Measurements from ENCODE around the gene INF2. TPM values are rescaled to one million over a fixed set of nuclear protein-coding genes. Genes with fewer than 3 reads are reported as not detected.

Gene INF2
- total and polyA plus RNA-seq, 2 experiments from 2014 or later = 14.1 to 62.4 TPM

DNA sequence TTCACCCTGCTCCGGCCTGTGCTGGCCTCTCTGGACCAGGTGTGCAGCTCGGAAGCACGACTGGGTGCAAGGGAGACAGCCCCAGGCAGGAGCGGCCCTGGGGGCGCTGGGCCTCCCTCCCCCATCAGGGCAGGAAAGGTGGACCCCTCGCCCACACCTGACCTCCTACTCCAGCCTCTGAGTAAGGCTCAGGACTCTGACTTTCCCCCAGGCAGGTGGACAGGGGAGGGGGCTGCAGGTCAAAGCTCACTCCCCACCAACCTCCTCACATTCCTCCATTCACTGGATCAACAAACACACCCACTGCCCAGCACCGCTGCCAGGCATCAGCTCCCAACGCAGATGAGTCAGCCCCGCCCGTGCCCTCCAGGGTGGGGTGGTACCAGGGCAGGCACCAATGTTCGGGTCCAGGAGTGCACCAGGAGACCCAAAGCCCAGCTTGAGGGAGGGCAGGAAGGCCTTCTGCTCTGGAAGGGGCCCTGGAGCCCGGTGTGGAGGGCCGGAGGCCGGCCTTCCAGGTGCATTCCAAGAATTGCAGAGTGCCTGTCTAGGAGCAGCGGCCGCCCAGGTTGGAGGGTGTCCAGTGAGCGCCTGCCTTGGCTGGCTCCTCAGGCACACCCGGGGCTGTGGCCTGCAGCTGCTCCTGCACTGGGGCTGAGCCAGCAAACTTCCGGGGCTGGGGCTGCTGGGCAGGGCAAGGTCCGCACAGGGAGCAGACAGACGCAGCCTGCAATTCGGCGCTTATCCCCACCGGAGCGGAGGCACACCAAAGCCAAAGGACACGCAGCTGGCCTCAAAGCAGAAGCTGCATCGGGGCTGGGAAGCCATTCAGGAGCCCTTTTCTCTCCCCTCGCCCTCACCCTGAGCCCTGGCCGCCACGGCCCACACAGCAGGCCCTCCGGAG lies 1.6 kb upstream of the INF2 start:
- Histone ChIP-seq H3K9me3 (ENCODE audit: low read depth) (no peaks in the 10 kb centered on the region), H3K4me3 (no peak overlapping the region), H3K27ac (peak overlapping the region; percentile 47), H3K36me3 (no peaks in the 10 kb centered on the region), H3K4me1 (ENCODE audit: low read depth) (peaks cover 11% of the 10 kb centered on the region), H3K27me3 (no peaks in the 10 kb centered on the region)
- TF ChIP-seq, protein P1, sequence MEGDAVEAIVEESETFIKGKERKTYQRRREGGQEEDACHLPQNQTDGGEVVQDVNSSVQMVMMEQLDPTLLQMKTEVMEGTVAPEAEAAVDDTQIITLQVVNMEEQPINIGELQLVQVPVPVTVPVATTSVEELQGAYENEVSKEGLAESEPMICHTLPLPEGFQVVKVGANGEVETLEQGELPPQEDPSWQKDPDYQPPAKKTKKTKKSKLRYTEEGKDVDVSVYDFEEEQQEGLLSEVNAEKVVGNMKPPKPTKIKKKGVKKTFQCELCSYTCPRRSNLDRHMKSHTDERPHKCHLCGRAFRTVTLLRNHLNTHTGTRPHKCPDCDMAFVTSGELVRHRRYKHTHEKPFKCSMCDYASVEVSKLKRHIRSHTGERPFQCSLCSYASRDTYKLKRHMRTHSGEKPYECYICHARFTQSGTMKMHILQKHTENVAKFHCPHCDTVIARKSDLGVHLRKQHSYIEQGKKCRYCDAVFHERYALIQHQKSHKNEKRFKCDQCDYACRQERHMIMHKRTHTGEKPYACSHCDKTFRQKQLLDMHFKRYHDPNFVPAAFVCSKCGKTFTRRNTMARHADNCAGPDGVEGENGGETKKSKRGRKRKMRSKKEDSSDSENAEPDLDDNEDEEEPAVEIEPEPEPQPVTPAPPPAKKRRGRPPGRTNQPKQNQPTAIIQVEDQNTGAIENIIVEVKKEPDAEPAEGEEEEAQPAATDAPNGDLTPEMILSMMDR (IDR thresholded peaks at IDR 0.05; ENCODE audit: low read depth, low read length) = no peak
- peak; percentile 27 to 78 for DNase-seq (ENCODE audit: low read depth in 1 of 2, low spot score in 1 of 2)

DNA sequence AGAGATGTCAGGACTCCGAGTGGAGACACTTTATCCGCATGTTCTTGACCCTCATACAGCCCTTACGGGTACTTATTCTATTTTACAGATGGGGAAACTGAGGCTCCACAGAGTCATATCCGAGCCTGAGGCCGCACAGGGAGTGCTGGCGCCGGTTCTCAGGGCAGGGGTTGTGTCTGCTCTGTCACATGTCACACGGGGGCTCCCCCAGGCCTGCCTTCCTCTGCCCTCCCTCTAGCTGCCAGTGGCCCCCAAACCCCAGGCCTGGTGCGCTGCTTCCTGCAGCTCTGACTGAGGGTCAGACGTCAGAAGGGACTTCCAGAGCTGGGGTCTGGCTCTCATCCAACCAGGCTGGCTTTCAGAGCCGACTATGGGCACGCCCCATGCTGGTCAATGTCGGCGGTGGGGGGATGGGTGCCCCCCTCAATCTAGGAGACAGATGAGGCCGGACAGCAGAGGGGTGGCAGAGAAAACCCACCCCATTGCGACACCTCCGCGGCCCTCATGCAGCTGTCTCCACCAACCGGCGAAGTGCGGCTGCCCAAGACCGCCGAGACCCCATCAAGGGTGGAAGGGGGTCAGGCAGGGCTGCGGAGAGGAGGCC lies 811 bp upstream of the INF2 start:
- H3K4me1 ChIP-seq (ENCODE audit: low read depth) = peaks cover 6% of the 10 kb centered on the region

DNA sequence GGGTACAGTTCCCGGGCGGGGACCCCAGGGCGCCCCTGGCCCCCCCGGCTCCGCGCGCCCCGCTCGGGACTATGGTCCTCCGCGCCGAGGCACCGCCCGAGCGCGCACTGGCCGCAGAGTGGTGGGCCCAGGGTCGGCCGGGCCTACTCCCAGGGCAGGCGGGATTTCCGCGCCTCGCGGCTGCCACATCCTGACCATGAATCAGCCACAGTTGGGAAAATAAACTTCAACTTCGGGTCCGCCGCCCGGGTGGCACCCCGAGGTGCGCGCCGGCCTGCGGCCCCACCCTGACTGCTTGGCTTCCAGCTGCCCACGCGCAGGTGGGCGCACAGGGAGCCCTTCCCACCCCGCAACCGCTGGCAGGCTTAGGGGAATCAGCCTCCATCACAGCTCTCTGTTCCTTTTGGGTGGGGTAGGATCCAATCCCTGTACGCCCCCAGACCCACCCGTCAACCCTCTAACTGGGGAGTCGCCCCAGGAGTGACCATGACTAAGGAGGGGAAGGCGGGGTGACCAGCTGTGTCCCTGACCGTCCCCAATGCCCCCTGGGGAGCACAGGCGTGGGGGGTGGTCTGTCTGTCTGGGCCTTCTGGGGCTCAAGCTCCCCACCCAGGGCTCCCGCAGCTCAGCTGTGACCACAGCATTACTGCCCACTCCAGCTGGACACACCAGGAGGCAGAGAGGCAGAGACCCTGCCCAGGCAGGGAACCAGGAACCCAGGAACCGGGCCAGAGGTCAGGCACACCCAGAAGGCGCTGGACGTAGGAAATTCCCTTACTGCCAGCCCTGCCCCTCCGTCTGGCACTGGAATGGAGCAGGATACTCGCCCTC lies 678 bp downstream of the INF2 start:
- H3K36me3 ChIP-seq = no peaks in the 10 kb centered on the region
- no peaks in the 10 kb centered on the region for H3K9me3 ChIP-seq (ENCODE audit: low read depth)
- TF ChIP-seq, protein P1 (IDR thresholded peaks at IDR 0.05; ENCODE audit: low read depth, low read length) = no peak
- no peaks in the 10 kb centered on the region for H3K27me3 ChIP-seq
- peaks cover 6% of the 10 kb centered on the region for H3K4me1 ChIP-seq (ENCODE audit: low read depth)
- peak in 1 of 2 donors; percentile 34 for DNase-seq (ENCODE audit: low read depth in 1 of 2, low spot score in 1 of 2)
- peak overlapping the region; percentile 87 for H3K4me3 ChIP-seq
- peak overlapping the region; percentile 70 for H3K27ac ChIP-seq

More for the DNA sequence above, 811 bp upstream of the INF2 start:
- no peak overlapping the region for H3K27ac ChIP-seq
- peak in 1 of 2 donors; percentile 57 for DNase-seq (ENCODE audit: low read depth in 1 of 2, low spot score in 1 of 2)
- H3K36me3 ChIP-seq = no peaks in the 10 kb centered on the region
- TF ChIP-seq, protein P1 (IDR thresholded peaks at IDR 0.05; ENCODE audit: low read depth, low read length) = no peak
- no peaks in the 10 kb centered on the region for H3K9me3 ChIP-seq (ENCODE audit: low read depth)
- H3K27me3 ChIP-seq = no peaks in the 10 kb centered on the region
- H3K4me3 ChIP-seq = no peak overlapping the region

DNA sequence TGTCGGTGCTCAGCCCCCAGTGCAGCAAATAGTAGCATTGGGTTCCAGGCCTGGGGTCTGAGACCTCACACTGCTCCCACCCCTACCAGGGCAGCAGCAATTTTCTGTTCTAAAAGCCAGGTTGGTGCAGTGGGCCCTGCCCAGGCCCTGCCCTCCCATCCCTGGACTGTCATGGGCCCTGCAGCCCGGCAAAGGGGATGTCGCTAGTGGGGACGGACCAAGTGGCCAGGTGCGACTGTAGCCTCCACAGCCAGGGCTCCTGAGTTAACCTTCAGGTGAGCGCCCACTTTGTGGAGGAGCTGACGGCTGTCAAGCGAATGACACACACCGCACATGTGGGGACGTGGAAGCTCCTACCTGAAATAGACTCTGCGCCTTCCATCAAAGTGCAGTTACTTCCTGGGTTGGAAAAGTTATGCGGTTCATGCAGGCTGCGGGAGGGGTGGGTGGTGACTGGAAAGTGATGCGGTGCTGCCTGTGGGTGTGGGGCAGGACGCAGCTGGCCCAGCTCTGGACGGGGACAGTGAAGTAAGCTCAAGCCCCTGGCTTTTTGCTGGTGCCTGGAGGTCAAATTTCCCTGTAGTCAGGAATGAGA lies 1.5 kb downstream of the INF2 start:
- DNase-seq (ENCODE audit: low read depth in 1 of 2, low spot score in 1 of 2) = no peak
- no peak overlapping the region for H3K27ac ChIP-seq
- no peaks in the 10 kb centered on the region for H3K9me3 ChIP-seq (ENCODE audit: low read depth)
- no peaks in the 10 kb centered on the region for H3K27me3 ChIP-seq
- peaks cover 6% of the 10 kb centered on the region for H3K4me1 ChIP-seq (ENCODE audit: low read depth)
- H3K36me3 ChIP-seq = no peaks in the 10 kb centered on the region
- H3K4me3 ChIP-seq = peak overlapping the region; percentile 87
- TF ChIP-seq, protein P1 (IDR thresholded peaks at IDR 0.05; ENCODE audit: low read depth, low read length) = no peak
